SU-DHL-6 (cell line): ENCODE results near the gene CLSTN3.
A peak's percentile ranks its signal among the peaks of the same experiment; 100 is the strongest.

ENCODE experiments used
- H2AFZ ChIP-seq: fragments of 200-600 bp; sonication (generic); 2 replicates; pipeline ENCODE4 v1.6.1; 2014; ENCODE audit warnings: low read depth, mild to moderate bottlenecking, moderate library complexity, mixed read lengths, antibody characterized with exemption, low read length; ENCODE audit not compliant: severe bottlenecking
- H3F3A ChIP-seq: fragments of 200-600 bp; shearing (Covaris generic); 2 replicates; pipeline ENCODE4 v1.6.0; 2016; ENCODE audit warnings: antibody characterized with exemption, mild to moderate bottlenecking; ENCODE audit not compliant: insufficient read depth
- H3K27ac ChIP-seq: fragments of 200-600 bp; sonication (generic); 2 replicates; pipeline ENCODE4 v1.5.1; 2016; ENCODE audit warnings: low read depth, mild to moderate bottlenecking, low read length, moderate library complexity, mixed read lengths
- H3K27me3 ChIP-seq: fragments of 200-600 bp; sonication (generic), shearing (Covaris generic); 2 replicates; pipeline ENCODE4 v1.6.0; 2014; ENCODE audit warnings: mild to moderate bottlenecking, low read length
- H3K36me3 ChIP-seq: fragments of 200-600 bp; sonication (generic); 2 replicates; pipeline ENCODE4 v1.6.1; 2014; ENCODE audit warnings: mild to moderate bottlenecking, low read length, mixed read lengths
- H3K4me2 ChIP-seq: fragments of 300-600, 200-600 bp; shearing (Covaris generic), sonication (generic); 2 replicates; pipeline ENCODE4 v1.6.0; 2014; ENCODE audit warnings: low read length, low read depth, mild to moderate bottlenecking; ENCODE audit not compliant: poor library complexity, severe bottlenecking
- H3K4me3 ChIP-seq: fragments of 200-600 bp; sonication (generic); 2 replicates; pipeline ENCODE4 v1.5.1; 2014; ENCODE audit warnings: antibody characterized with exemption, low read length, mild to moderate bottlenecking, mixed read lengths; ENCODE audit not compliant: insufficient read depth, poor library complexity, severe bottlenecking
- H3K79me2 ChIP-seq: fragments of 200-600 bp; sonication (generic); 2 replicates; pipeline ENCODE4 v1.6.1; 2014; ENCODE audit warnings: mild to moderate bottlenecking, low read length, moderate library complexity; ENCODE audit not compliant: insufficient read depth
- H3K9ac ChIP-seq: fragments of 200-600 bp; sonication (generic); 2 replicates; pipeline ENCODE4 v1.7.0; 2014; ENCODE audit warnings: mild to moderate bottlenecking, low read length
- H3K9me2 ChIP-seq: fragments of 200-600 bp; sonication (generic); replicated peaks from 2 replicates; pipeline ENCODE4 v1.6.1; 2014; ENCODE audit warnings: low read length; ENCODE audit not compliant: insufficient read depth
- H3K9me3 ChIP-seq: fragments of 200-600 bp; sonication (generic); 2 replicates; pipeline ENCODE4 v1.6.1; 2014; ENCODE audit warnings: low read length, mixed read lengths; ENCODE audit not compliant: insufficient read depth
- H4K20me1 ChIP-seq: fragments of 200-600 bp; sonication (generic); 2 replicates; pipeline ENCODE4 v1.6.1; 2014; ENCODE audit warnings: low read depth, mild to moderate bottlenecking, antibody characterized with exemption, low read length, moderate library complexity, mixed read lengths
- EZH2phosphoT487 ChIP-seq: fragments of 200-600 bp; sonication (generic), shearing (Covaris generic); conservative IDR thresholded peaks from 2 replicates; pipeline ENCODE4 v1.6.1; 2018; ENCODE audit warnings: mild to moderate bottlenecking, antibody characterized with exemption, low read length, moderate library complexity, mixed read lengths
- TF ChIP-seq, protein P1 (sequence below): fragments of 200-600 bp; sonication (generic); IDR thresholded peaks from one replicate; pipeline ENCODE4 v1.5.1; 2017; ENCODE audit warnings: antibody characterized with exemption, mild to moderate bottlenecking, low read length, moderate library complexity; ENCODE audit not compliant: insufficient read depth, poor library complexity, severe bottlenecking

Gene CLSTN3

DNA sequence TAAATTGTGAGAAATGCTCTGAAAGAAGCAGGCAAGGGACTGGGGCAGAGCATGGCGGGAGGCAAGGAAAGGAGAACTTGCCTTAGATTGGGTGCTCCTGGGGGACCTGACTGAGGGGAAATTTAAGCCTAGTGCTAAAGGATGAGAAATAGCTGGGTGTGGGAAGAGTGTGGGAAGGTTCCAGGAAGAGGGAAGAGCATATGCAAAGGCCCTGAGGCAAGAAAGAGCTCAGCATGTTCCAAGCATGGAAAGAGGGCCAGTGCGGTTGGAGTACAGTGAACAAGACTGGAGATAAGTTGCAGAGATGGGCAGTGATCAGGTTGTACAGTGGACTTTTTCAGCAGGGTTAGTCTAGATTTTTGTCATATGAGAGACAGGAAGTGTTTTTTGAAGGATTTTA, 9.0 kb downstream of the CLSTN3 start:
- TF ChIP-seq, protein P1, sequence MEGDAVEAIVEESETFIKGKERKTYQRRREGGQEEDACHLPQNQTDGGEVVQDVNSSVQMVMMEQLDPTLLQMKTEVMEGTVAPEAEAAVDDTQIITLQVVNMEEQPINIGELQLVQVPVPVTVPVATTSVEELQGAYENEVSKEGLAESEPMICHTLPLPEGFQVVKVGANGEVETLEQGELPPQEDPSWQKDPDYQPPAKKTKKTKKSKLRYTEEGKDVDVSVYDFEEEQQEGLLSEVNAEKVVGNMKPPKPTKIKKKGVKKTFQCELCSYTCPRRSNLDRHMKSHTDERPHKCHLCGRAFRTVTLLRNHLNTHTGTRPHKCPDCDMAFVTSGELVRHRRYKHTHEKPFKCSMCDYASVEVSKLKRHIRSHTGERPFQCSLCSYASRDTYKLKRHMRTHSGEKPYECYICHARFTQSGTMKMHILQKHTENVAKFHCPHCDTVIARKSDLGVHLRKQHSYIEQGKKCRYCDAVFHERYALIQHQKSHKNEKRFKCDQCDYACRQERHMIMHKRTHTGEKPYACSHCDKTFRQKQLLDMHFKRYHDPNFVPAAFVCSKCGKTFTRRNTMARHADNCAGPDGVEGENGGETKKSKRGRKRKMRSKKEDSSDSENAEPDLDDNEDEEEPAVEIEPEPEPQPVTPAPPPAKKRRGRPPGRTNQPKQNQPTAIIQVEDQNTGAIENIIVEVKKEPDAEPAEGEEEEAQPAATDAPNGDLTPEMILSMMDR, result no peak
- TF ChIP-seq EZH2phosphoT487, result no peak
- no peaks in the 10 kb centered on the region for H3K79me2 ChIP-seq
- no peaks in the 10 kb centered on the region for H3K9me2 ChIP-seq
- H3K27ac ChIP-seq, result no peak overlapping the region
- no peak overlapping the region for H3K4me3 ChIP-seq
- H3K9ac ChIP-seq, result no peak overlapping the region
- no peaks in the 10 kb centered on the region for H3F3A ChIP-seq
- H4K20me1 ChIP-seq, result no peaks in the 10 kb centered on the region
- H3K36me3 ChIP-seq, result no peaks in the 10 kb centered on the region
- H3K4me2 ChIP-seq, result no peak overlapping the region
- H2AFZ ChIP-seq, result no peak overlapping the region
- no peaks in the 10 kb centered on the region for H3K27me3 ChIP-seq
- H3K9me3 ChIP-seq, result no peaks in the 10 kb centered on the region

DNA sequence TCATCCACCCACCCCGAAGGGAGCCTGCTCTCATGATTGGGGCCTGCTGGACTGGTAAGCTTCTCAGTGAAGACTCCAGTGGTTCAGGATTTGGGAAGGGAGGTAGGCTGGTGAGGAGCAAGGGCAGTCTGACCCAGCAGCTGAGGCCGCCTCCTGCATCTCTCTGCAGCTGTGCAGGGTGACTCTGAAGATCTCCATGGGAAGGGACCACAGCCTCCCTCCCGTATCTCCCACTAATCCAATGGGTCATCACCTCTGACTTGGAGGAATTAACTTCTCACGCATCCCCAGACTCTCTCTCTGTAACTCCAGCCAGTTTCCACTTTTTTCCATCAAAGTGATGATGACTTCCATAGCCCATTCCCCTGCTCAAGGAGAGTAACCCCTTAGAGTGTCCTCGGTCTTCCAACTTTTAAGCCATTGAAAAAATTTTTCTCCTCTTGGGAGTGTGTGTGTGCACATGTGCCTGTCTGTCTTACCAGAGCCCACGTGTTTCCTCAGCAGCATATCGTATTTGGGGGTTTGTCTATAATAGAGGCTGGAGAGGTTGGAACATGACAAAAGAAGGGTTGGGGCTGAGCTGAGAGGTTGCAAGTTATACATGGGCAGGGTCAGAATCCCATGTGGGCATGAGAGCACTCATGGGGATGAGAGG, 11.3 kb downstream of the CLSTN3 start:
- no peak overlapping the region for H3K4me2 ChIP-seq
- no peaks in the 10 kb centered on the region for H3K27me3 ChIP-seq
- no peak overlapping the region for H3K4me3 ChIP-seq
- H3K9ac ChIP-seq, result no peak overlapping the region
- no peak overlapping the region for H2AFZ ChIP-seq
- H4K20me1 ChIP-seq, result no peaks in the 10 kb centered on the region
- H3K9me3 ChIP-seq, result no peaks in the 10 kb centered on the region
- H3K36me3 ChIP-seq, result no peaks in the 10 kb centered on the region
- no peaks in the 10 kb centered on the region for H3K79me2 ChIP-seq
- TF ChIP-seq, protein P1, result no peak
- TF ChIP-seq EZH2phosphoT487, result no peak
- H3K27ac ChIP-seq, result no peak overlapping the region
- H3K9me2 ChIP-seq, result no peaks in the 10 kb centered on the region
- no peaks in the 10 kb centered on the region for H3F3A ChIP-seq

DNA sequence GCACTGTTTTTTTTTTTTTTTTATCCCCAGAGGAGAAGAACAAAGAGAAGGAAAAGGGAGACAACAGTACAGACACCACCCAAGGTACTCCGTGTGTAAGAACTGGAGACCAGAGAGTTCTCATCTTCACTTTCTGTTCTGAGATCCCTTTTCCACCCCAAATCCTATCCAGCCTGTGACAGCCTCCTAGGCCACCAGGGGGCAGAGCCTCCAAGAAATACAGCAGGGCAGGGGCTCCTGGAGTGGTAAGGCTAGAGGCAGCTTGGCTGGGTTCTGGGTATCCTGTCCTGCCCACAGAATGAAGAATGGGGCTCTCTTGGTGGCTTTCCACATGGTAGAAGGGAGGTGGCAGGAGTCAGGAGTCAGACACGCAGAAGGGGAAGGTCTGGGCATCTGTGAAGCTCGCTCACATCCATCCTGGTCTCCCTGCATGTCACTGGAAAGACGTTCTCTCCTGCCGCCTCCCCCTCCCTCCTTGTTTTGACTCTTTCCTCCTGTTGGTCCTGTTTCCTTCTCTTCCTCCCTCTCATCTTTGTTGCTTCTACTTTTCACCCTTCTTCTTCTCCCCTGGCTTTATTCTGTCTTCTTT, 12.0 kb downstream of the CLSTN3 start:
- Histone ChIP-seq H3K9ac (no peak overlapping the region), H3K36me3 (no peaks in the 10 kb centered on the region), H4K20me1 (no peaks in the 10 kb centered on the region), H3K27me3 (no peaks in the 10 kb centered on the region), H3K9me3 (no peaks in the 10 kb centered on the region), H3K27ac (no peak overlapping the region), H3K79me2 (no peaks in the 10 kb centered on the region), H2AFZ (no peak overlapping the region), H3F3A (no peaks in the 10 kb centered on the region), H3K9me2 (no peaks in the 10 kb centered on the region), H3K4me2 (no peak overlapping the region), H3K4me3 (no peak overlapping the region)
- no peak for TF ChIP-seq EZH2phosphoT487
- TF ChIP-seq, protein P1, result peak; percentile 80
